Measurements from ENCODE around the gene PEDS1. TPM values are rescaled to one million over a fixed set of nuclear protein-coding genes. Genes with fewer than 3 reads are reported as not detected.
A peak's percentile ranks its signal among the peaks of the same experiment; 100 is the strongest.

PEDS1 gene
- total and polyA plus RNA-seq, 2 experiments from 2014 or later: 36.9 to 37.2 TPM

DNA sequence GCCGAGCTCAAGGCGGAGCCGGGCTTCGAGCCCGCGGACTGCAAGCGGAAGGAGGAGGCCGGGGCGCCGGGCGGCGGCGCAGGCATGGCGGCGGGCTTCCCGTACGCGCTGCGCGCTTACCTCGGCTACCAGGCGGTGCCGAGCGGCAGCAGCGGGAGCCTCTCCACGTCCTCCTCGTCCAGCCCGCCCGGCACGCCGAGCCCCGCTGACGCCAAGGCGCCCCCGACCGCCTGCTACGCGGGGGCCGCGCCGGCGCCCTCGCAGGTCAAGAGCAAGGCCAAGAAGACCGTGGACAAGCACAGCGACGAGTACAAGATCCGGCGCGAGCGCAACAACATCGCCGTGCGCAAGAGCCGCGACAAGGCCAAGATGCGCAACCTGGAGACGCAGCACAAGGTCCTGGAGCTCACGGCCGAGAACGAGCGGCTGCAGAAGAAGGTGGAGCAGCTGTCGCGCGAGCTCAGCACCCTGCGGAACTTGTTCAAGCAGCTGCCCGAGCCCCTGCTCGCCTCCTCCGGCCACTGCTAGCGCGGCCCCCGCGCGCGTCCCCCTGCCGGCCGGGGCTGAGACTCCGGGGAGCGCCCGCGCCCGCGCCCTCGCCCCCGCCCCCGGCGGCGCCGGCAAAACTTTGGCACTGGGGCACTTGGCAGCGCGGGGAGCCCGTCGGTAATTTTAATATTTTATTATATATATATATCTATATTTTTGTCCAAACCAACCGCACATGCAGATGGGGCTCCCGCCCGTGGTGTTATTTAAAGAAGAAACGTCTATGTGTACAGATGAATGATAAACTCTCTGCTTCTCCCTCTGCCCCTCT, 38.2 kb upstream of the PEDS1 start:
- Histone ChIP-seq H3K4me1 (ENCODE audit: low read depth) (peaks cover 8% of the 10 kb centered on the region), H3K27me3 (no peaks in the 10 kb centered on the region), H3K27ac (peak overlapping the region; percentile 87), H3K9me3 (ENCODE audit: low read depth) (no peaks in the 10 kb centered on the region), H3K36me3 (no peaks in the 10 kb centered on the region), H3K4me3 (peak overlapping the region; percentile 83)
- TF ChIP-seq, protein P1, sequence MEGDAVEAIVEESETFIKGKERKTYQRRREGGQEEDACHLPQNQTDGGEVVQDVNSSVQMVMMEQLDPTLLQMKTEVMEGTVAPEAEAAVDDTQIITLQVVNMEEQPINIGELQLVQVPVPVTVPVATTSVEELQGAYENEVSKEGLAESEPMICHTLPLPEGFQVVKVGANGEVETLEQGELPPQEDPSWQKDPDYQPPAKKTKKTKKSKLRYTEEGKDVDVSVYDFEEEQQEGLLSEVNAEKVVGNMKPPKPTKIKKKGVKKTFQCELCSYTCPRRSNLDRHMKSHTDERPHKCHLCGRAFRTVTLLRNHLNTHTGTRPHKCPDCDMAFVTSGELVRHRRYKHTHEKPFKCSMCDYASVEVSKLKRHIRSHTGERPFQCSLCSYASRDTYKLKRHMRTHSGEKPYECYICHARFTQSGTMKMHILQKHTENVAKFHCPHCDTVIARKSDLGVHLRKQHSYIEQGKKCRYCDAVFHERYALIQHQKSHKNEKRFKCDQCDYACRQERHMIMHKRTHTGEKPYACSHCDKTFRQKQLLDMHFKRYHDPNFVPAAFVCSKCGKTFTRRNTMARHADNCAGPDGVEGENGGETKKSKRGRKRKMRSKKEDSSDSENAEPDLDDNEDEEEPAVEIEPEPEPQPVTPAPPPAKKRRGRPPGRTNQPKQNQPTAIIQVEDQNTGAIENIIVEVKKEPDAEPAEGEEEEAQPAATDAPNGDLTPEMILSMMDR (IDR thresholded peaks at IDR 0.05; ENCODE audit: low read depth, low read length): peak; percentile 20
- DNase-seq (ENCODE audit: low read depth in 1 of 2, low spot score in 1 of 2): peak; percentile 59 to 79

GRCh38 chr20:50191065-50191543, 37.6 kb upstream of the PEDS1 start:
- Histone ChIP-seq H3K4me3 (peak overlapping the region; percentile 83), H3K27me3 (no peaks in the 10 kb centered on the region), H3K27ac (peak overlapping the region; percentile 87), H3K36me3 (no peaks in the 10 kb centered on the region), H3K9me3 (ENCODE audit: low read depth) (no peaks in the 10 kb centered on the region), H3K4me1 (ENCODE audit: low read depth) (peaks cover 8% of the 10 kb centered on the region)
- no peak for DNase-seq (ENCODE audit: low read depth in 1 of 2, low spot score in 1 of 2)
- TF ChIP-seq, protein P1 (IDR thresholded peaks at IDR 0.05; ENCODE audit: low read depth, low read length): no peak

- Histone ChIP-seq H3K27ac (peak within 1 kb of the TSS; percentile 87), H3K9me3 (ENCODE audit: low read depth) (no peaks in the 10 kb centered on the region), H3K4me3 (peak within 1 kb of the TSS; percentile 83), H3K27me3 (no peaks in the 10 kb centered on the region), H3K36me3 (no peaks in the 10 kb centered on the region), H3K4me1 (ENCODE audit: low read depth) (peaks cover 8% of the 10 kb centered on the region)
- peak; percentile 91 to 95 for DNase-seq (ENCODE audit: low read depth in 1 of 2, low spot score in 1 of 2)
- TF ChIP-seq, protein P1 (IDR thresholded peaks at IDR 0.05; ENCODE audit: low read depth, low read length): peak; percentile 69
Measured at GRCh38 chr20:50190251-50191064, 36.9 kb upstream of the PEDS1 start, which contains the start of gene CEBPB. Gene CEBPB, plus strand, starts transcription at chr20:50190830. Its CDS starts 204 bp downstream, at chr20:50191034.

DNA sequence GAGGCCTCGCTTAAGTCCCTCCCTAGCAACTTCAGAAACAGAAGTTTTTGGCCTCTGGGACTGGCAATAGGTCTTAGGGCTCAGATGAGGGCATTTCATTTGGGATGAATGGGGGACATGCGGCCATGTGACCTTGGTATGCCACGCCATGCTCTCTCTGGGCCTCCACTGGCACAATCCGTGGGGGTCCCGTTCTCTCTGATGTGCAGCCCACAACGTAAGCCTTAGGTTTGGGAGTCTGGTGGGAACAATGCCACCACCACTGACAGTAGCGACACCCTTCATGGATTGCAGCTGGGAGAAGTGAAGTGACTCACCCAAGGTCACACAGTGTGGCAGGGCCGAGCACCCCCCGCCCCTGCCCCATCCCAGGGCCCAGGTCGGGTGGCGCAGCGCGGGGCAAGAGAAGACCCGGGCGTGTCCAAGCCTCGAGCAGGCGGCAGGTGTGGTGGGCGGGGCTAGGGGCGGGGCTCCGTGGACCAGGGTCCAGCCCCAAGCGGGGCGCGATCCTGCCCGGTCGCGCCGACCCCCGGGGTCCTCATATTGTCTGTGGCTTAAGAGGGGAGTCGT, 36.2 kb upstream of the PEDS1 start:
- Histone ChIP-seq H3K27me3 (no peaks in the 10 kb centered on the region), H3K4me1 (ENCODE audit: low read depth) (peaks cover 8% of the 10 kb centered on the region), H3K9me3 (ENCODE audit: low read depth) (no peaks in the 10 kb centered on the region), H3K27ac (no peak overlapping the region), H3K36me3 (no peaks in the 10 kb centered on the region), H3K4me3 (peak overlapping the region; percentile 83)
- DNase-seq (ENCODE audit: low read depth in 1 of 2, low spot score in 1 of 2): peak in 1 of 2 donors; percentile 22
- TF ChIP-seq, protein P1 (IDR thresholded peaks at IDR 0.05; ENCODE audit: low read depth, low read length): no peak
